GM18858 (cell line): ENCODE data around the gene MT3.
"Not testable (repeated sequence)": the region's sequence is repeated elsewhere in the genome, so short reads cannot be mapped to it uniquely, and the experiment has no call there.

ENCODE experiments used
- ATAC-seq: cut with Tn5 transposase; IDR thresholded peaks from one replicate; pipeline ENCODE4 v1.9.1; 2021; ENCODE audit not compliant: unreplicated experiment

Gene MT3

DNA sequence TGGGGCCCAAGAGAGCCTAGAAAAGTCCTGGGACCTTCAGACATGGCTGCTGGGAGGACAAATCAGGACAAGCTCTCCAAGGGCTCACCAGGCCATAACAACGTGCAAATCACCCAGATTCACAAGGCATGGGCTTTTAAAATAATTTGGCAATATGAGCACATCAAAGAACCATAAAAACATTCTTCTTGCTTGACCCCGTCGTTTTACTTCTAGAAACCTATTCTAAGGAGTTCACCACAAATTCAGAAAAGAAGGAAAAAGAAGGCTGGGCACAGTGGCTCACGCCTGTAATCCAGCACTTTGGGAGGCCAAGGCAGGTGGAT, 12.1 kb upstream of the MT3 start:
- ATAC-seq: no peak

DNA sequence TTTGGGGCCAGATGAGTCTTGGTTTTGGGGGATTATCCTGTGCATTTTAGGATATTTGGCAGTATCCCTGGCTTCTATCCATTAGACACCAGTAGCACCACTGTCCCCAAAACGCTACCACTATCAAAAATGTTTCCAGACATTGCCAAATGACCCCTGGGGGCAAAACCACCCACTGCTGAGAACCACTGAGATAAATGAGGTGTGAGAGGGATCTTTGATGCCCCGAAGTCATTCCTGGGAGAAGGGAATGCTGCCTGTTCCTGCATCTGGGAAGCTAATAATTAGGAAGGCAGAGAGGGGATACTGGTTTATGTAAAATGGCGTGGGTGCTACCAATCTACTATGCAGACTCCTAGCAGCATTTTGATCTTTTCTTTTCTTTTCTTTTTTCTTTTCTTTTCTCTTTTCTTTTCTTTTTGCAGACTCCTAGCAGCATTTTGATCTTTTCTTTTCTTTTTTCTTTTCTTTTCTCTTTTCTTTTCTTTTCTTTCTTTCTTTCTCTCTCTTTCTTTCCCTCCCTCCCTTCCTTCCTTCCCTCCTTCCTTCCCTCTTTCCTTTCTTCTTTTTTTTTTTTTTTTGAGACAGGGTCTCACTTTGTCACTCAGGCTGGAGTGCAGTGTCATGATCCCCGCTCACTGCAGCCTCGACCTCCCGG, 8.8 kb upstream of the MT3 start:
- no peak for ATAC-seq

DNA sequence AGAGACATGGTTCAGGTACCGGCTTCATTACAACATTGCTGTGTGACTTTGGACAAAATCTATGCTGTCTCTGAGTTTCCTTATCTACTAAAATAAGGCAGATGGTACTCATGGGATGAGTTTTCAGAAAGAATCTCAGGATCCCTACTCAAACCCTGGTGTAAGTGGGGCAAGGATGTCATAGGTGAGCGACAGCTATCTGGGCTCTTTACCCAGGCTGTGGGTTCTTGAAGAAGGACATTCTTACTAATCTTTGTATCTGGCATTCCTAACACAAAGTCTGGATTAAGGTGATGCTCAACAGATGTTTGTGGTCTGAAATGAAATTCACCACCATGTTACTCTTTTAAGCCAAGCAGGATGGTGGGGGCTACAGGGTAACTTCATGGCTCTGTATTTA, 6.4 kb upstream of the MT3 start:
- not testable (repeated sequence) for ATAC-seq

DNA sequence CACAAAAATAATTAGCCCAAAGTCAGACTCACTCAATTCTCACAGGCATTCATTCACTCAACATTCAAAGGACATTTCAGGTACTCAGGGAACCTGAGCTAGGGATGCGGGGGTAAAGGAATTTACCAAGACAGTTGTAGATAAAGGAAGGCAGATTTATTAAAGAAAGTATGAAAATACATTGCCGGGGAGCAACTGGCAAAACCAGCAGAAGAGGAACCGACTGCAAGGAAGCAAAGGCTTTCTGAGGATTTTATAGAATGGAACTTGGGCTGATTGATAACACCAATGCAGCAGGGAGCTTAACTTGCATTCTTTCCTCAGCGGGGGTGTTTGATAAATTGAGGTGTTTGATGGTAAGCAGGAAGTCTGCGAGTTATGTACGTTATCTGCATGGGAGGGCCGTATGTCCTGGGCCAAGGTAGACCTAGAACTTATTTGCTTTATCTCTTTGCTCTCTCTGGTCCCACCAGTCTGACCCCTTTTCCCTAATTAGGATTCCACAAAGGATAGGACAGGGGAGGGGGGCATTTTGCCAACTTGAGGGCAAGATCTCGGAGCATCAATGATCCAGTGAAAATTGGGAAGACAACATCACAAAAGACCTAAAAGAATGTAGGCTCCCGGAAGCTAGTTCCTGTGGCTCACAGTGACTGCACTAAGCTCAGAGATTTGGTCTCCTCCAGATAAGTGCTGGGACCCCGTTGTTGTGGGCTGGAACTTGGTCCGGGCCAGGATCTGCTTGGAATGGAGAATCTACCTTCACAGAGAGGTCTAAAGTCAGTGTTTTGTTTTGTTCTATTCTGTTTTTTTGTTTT, 5.8 kb upstream of the MT3 start:
- no peak for ATAC-seq

DNA sequence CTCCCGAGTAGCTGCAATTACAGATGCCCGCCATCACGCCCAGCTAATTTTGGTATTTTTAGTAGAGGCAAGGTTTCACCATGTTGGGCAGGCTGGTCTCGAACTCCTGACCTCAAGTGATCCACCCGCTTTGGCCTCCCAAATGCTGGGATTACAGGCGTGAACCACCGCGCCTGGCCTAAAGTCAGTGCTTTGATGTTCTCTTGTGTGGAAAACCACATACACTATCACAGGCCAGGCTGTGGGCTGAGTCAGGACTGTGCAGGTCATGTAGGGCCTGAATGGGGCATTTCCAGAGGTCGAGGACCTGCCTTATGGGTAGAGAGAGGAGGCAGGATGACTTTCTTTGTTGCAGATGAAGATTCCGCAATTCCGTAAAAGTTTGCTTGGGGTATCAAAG, 5.1 kb upstream of the MT3 start:
- no peak for ATAC-seq

DNA sequence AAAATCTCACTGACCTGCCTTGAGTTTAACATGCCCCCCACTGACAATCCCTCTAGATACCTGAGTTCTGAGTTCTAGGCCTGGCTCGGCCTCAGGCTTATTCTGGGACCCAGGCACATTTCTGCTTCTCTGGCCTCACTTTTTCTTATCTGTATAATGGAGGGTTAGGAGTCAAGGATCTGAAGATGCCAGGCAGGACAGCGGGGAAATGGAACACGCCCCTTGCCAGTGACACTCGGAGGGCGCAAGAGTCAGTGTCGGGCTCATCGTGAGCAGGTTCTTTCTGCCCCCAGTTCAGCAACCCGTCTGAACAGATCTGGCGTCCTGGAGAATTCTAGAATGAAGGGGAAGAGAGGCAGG, 567 bp upstream of the MT3 start:
- ATAC-seq: no peak

DNA sequence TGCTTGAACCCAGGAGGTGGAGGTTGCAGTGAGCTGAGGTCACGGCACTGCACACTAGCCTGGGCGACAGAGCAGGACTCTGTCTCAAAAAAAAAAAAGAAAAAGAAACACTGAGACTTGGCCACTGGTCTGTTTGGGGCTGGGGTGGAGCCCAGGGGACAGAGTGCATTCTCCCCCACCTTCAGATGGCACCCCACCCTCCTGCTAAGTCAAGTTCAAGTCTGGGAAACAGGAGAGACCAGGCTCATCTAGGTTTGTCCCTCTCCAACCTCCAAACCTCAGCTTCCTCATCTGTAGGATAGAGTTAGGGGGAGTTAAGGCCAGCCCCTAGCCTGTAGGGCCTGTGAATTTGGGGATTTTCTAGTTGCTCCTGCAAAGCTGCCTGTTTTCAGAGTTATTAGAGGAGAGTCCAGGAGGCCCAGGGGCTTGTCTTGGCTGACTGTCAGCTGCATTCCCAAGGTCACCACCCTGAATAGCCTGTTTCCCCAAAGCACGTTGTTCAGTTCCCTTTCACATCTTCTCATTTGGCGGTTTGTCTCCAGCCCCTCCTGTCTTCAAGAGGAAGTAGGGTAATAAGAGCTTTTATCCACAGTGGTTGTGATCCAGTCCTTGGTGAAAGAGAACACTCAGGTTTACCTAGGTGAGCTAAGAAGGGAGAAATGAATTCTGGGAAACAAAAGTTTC, 2.2 kb downstream of the MT3 start:
- ATAC-seq: no peak

DNA sequence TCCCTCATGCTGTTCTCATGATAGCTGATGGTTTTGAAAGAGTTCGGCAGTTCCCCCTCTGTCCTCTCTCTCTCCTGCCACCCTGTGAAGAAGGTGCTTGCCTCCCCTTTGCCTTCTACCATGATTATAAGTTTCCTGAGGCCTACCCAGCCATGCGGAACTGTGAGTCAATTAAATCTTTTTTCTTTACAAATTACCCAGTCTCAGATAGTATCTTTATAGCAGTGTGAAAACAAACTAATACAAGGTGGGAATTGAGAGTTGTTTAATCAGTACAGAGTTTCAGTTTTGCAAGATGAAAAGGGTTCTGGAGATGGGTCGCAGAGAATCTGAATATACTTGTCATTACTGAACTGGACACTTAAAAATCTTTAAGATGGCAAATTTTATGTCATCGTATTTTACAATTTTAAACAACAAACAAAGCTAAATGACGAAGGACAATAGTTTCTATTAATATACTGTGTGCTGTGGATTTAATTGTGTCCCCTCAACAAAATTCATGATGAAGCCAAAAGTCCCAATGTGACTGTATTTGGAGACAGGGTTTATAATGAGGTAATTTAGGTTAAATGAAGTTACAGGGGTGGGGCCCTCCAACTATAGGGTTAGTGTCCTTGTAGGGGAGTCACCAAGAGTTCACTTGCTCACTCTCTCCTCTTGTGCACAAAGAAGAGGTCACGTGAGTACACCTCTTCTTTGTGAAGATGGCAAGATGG, 4.4 kb downstream of the MT3 start:
- no peak for ATAC-seq

DNA sequence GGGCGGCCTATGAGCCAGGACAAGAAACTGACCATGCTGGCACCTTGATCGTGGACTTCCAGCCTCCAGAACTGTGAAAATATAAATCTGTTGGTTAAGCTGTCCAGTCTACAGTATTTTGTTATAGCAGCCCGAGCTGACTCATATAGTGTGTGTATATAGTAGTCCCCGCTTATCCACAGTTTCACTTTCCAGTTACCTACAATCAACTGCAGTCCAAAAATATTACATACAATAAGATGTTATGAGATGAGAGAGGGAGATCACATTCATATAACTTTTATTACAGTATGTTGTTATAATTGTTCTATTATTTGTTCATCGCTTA, 4.9 kb downstream of the MT3 start:
- no peak for ATAC-seq

DNA sequence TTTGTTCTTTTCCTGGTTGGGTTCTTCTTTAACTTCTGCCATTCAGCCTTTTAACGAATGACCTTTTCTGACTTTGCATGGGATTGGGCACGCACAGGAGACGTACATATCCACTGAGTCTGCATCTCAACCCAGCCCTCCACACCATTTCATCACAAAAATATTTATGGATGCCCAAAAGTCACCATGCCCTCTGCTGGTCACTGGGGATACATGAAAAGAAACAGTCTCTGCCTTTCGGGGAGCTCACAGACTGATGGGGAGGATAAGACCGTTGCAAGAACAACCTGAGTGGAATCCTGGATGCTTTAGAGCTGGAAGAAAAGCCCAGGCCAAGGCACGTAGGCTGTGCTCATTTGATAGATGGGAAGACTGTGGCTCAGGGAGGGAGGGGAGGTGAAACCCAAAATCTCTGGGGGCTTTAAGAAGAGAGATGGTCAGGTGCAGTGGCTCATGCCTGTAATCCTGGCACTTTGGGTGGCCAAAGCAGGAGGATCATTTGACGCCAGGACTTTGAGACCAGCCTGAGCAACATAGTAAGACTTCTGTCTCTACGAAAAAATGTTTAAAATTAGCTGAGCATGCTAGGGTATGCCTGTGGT, 11.2 kb downstream of the MT3 start:
- no peak for ATAC-seq

DNA sequence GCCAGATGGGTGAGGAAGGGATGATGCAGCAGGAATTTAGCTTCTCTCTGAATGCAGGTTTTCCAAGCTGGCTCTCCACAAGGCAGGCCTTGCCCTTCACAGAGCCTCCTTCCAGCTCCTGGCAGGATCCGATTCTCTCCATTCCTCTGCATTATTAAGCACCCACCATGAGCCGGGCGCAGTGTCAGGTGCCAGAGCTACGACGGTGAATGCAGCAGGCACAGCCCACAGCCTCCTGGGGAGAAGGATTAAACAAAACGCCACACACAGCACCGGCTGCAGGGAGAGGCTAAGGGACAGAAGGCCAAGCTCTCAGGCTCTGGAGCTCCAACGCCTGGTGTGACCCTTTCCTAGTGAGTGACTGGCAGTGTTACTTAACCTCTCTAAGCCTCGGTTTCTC, 12.0 kb downstream of the MT3 start:
- no peak for ATAC-seq

DNA sequence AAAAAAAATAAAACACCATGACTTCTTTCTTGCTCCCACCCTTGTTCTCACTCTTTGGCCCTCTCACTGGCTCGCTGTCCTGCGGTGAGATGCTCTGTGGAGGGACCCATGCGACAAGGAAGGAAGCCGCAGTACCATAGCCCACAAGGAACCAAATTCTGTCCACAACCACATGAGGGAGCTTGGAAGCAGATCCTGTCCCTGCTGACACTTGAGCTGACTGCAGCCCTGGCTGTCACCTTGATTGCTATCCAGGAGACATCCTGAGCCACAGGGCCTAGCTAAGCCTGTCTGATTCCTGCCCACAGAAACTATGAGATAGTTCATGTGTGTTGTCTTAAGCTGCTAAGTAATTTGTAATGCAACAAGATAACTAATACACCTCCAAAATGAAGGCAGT, 14.3 kb downstream of the MT3 start:
- no peak for ATAC-seq

DNA sequence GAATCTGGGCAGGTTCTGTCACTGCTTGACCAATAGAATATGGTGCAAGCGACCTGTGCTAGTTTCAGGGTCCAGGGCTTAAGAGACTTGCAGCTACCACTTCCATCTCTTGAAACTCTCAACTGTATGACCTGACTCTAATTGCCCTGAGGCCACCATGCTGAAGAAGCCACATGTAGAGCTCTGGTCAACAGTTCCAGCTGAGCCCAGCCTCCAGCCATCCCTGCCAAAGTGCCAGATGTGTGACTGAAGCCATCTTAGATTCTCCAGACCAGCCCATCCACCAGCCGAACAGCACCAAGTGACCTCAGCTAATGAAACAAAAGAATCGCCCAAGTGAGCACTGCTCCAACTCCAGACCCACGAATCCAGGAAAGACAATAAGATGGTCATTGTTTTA, 15.6 kb downstream of the MT3 start:
- no peak for ATAC-seq

DNA sequence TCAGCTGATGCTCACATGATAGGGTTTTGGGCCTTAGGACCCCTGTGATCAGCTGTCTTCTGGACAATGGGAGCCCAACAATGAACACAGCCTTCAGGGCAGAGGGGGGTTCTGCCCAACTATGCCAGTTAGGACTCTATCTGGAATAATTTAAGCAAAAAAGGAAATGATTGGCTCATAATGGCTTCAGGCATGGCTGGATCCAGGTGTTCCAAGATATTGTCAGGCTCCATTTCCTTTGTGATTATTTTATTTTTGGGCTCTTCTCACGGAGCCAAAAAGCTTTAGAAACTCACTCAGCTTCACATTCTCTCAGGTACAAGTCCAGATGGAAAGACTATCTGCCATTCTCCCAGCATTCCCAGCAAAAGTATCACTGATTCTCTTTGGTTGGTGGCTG, 16.1 kb downstream of the MT3 start:
- no peak for ATAC-seq

DNA sequence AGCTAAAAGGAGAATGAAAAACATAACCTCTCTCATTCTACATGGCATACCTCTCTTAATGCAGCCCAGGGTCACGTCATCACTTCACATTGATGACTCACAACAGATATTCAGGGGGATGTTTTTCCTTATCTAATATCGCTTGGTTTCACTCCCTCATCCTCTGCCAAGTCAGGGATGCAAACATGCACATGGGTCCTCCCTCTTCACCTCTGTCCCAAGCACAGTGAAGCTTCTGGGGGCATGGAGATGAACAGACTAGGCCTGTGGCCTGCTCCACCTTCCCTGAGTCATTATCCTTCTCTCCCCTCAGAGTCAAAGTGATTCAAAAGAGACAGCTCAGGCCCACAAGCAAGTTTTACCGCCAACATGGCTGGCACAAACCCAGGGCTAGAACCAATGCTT, 16.7 kb downstream of the MT3 start:
- no peak for ATAC-seq

DNA sequence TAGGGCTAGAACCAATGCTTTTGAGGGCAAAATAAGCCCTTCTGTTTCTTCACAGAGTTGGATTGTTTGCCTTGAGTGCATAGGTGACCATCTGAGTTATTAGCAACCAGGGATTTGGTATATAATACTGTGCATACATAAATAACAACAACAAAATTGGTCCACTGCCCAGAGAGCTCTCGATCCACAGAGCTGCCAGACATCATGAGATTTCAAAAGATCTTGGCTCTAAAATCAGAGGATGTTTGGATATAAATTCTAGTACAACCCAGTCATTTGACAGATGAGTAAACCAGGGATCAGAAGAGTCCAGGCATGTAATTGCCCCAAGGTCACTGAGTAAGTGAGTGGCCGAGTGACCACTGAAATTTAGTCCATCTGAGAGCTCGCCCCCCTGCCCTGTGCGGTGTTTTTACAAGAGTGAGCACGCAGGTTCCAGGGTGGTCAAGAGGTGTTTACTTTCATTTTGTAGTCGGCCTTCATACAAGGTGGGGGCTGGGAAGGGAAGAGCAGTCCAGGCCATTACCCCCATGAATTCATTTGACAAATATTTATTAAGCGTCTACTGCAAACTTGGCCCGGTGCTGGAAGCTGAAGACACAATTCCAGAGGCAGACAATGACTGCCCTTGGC, 17.3 kb downstream of the MT3 start:
- no peak for ATAC-seq

DNA sequence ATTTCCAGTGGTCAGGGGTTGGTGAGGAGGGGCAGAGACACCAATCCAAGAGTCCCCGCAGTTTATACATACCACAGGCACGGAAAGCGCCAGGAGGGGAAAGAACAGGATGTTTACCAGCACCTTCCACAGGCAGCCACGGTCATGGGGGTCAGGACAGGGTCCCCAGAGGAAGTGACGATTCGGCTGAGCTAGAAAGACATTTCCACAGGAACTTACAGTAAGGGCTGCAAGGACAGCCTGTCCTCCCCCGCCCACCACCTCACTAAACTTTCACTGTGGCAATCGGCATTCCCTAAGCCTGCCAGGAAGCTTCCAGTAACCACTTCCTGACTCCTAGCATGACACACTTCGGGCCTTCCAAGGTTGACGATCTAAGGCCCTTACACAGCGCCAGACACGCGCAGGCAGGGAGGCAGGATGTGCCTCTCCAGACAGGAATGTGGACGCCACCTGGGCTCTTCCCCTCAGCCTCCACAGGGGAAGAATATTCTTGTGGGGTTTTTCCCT, 17.8 kb downstream of the MT3 start:
- no peak for ATAC-seq

DNA sequence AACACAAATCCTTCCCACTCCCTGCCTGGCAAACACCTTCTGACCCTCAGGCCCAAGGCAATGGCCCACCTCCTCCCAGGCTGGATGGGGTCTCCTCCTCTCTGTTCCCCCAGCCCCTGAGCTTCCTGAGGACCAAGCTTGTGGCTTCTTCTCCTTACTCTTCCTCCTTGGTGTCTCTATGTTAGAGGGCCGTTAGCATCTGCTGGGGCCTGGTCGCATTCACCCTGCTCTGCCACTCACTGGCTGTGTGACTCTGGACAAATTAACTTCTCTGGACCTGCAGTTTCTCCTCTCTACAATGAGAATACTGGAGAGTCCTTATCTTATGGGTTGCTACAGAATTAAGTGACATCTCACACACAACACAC, 18.3 kb downstream of the MT3 start:
- ATAC-seq: no peak

DNA sequence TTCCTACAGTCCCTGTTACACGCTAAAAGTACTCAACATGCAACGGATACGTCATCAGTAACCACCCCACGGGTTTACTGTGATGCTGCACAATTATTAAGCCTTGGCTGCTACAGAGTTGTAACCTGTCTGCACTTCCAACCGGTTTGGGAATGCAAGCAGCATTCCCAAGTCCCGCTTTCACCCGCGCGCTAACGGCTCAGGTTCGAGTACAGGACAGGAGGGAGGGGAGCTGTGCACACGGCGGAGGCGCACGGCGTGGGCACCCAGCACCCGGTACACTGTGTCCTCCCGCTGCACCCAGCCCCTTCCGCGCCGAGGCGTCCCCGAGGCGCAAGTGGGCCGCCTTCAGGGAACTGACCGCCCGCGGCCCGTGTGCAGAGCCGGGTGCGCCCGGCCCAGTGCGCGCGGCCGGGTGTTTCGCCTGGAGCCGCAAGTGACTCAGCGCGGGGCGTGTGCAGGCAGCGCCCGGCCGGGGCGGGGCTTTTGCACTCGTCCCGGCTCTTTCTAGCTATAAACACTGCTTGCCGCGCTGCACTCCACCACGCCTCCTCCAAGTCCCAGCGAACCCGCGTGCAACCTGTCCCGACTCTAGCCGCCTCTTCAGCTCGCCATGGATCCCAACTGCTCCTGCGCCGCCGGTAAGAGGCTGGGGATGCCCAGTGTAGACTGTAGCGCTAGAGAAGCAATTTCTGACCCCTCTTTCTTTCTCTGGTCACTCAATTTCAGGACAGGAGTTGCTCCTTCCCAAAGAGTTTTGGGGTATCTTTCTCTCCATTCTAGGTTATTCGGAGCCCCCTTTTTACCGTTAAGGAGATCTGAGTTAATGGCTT, 18.9 kb downstream of the MT3 start, which contains the start of gene MT2A:
MT2A (plus strand) TSS at position 542 of the 833 bp plus-strand sequence; CDS start at position 614, 72 bp downstream.
- ATAC-seq: peak; percentile 75
